SK-N-SH (cell line): ENCODE data around the gene SAMD4A. TPM values are rescaled to one million over a fixed set of nuclear protein-coding genes. Genes with fewer than 3 reads are reported as not detected.
A peak's percentile ranks its signal among the peaks of the same experiment; 100 is the strongest.

ENCODE experiments used
- CTCF ChIA-PET: fragments of 300-600, 350-600 bp; formaldehyde crosslinking; extraction: SDS; loops from one replicate; lab custom pipeline; 2021; lab: Yijun Ruan, JAX
- POLR2A ChIA-PET: fragments of 350-600 bp; sonication (Branson Sonifier 250); formaldehyde crosslinking; extraction: SDS; loops from one replicate; lab custom pipeline; 2020; ENCODE audit warnings: antibody characterized with exemption, inconsistent platforms; lab: Yijun Ruan, JAX
- DNase-seq: peaks from one replicate; pipeline ENCODE4 v3.0.0; 2012
- H2AFZ ChIP-seq: fragments of 200-600 bp; sonication (generic); 2 replicates; pipeline ENCODE4 v1.8.1; 2016; ENCODE audit warnings: antibody characterized with exemption, mild to moderate bottlenecking, low read depth
- H3F3A ChIP-seq: fragments of 200-600 bp; sonication (generic); replicated peaks from 2 replicates; pipeline ENCODE3; 2016; ENCODE audit warnings: antibody characterized with exemption, mild to moderate bottlenecking; ENCODE audit not compliant: insufficient read depth
- H3K27ac ChIP-seq, 2 experiments: fragments of 200-500 bp in 1 of 2; fragments of 200-600 bp in 1 of 2; sonication (Bioruptor generic) in 1 of 2; sonication (generic), shearing (Covaris generic) in 1 of 2; 2 replicates each; pipeline versions ENCODE4 v1.5.1 to v1.6.1; 2014 to 2016; ENCODE audit warnings: low read depth in 2 of 2, inconsistent platforms in 1 of 2, low read length in 1 of 2, mild to moderate bottlenecking in 1 of 2, mixed read lengths in 1 of 2
- H3K27me3 ChIP-seq: fragments of 200-600 bp; sonication (generic), shearing (Covaris generic); 2 replicates; pipeline ENCODE4 v1.6.1; 2016; ENCODE audit warnings: mixed run types; ENCODE audit not compliant: insufficient read depth
- H3K36me3 ChIP-seq, 2 experiments: fragments of 200-500 bp in 1 of 2; fragments of 200-600 bp in 1 of 2; sonication (Bioruptor generic) in 1 of 2; sonication (generic) in 1 of 2; replicated peaks in 1 of 2; 2 replicates each; pipeline versions ENCODE3 to v1.5.1; 2014 to 2016; ENCODE audit warnings: low read length in 1 of 2, mild to moderate bottlenecking in 1 of 2; ENCODE audit not compliant: insufficient read depth in 2 of 2, control insufficient read depth in 1 of 2
- H3K4me1 ChIP-seq, 2 experiments: fragments of 200-500 bp in 1 of 2; fragments of 200-600 bp in 1 of 2; sonication (Bioruptor generic) in 1 of 2; sonication (generic), shearing (Covaris generic) in 1 of 2; 2 replicates each; pipeline versions ENCODE4 v1.5.1 to v1.6.1; 2014 to 2016; ENCODE audit warnings: low read depth in 1 of 2, low read length in 1 of 2, mixed run types in 1 of 2; ENCODE audit not compliant: insufficient read depth in 2 of 2, control insufficient read depth in 1 of 2
- H3K4me2 ChIP-seq: fragments of 200-600 bp; sonication (generic), shearing (Covaris generic); 2 replicates; pipeline ENCODE4 v1.6.1; 2017; ENCODE audit warnings: mixed run types
- H3K4me3 ChIP-seq, 2 experiments: fragments of 200-500 bp in 1 of 2; fragments of 200-600 bp in 1 of 2; sonication (Bioruptor generic) in 1 of 2; sonication (generic), shearing (Covaris generic) in 1 of 2; 2 replicates each; pipeline versions ENCODE4 v1.5.1 to v1.8.1; 2014 to 2016; ENCODE audit warnings: low read depth in 2 of 2, inconsistent platforms in 1 of 2, low read length in 1 of 2, mild to moderate bottlenecking in 1 of 2, mixed read lengths in 1 of 2, moderate library complexity in 1 of 2
- H3K79me2 ChIP-seq: fragments of 200-600 bp; sonication (generic); 2 replicates; pipeline ENCODE4 v1.8.1; 2017; ENCODE audit warnings: mild to moderate bottlenecking; ENCODE audit not compliant: insufficient read depth
- H3K9ac ChIP-seq: fragments of 200-600 bp; sonication (generic); 2 replicates; pipeline ENCODE4 v1.6.1; 2017; ENCODE audit warnings: mixed run types
- H3K9me2 ChIP-seq: fragments of 200-600 bp; sonication (generic); 2 replicates; pipeline ENCODE4 v1.6.1; 2017; ENCODE audit warnings: mixed run types
- H3K9me3 ChIP-seq: fragments of 200-600 bp; sonication (generic); 2 replicates; pipeline ENCODE4 v1.6.1; 2017; ENCODE audit warnings: mixed run types, mild to moderate bottlenecking, moderate library complexity
- H4K20me1 ChIP-seq: fragments of 200-600 bp; sonication (generic); 2 replicates; pipeline ENCODE4 v1.6.1; 2017; ENCODE audit warnings: mild to moderate bottlenecking, mixed run types; ENCODE audit not compliant: insufficient read depth
- FOSL2 ChIP-seq: IDR thresholded peaks from 2 replicates; pipeline ENCODE4 v1.4.0; 2012; ENCODE audit warnings: low read depth, mild to moderate bottlenecking, moderate library complexity, borderline replicate concordance
- FOXM1 ChIP-seq: IDR thresholded peaks from 2 replicates; pipeline ENCODE4 v1.4.0; 2012; ENCODE audit warnings: low read depth, mild to moderate bottlenecking
- GATA2 ChIP-seq: sonication (generic); formaldehyde crosslinking; IDR thresholded peaks from 2 replicates; pipeline ENCODE4 v1.5.0; 2020; ENCODE audit warnings: mild to moderate bottlenecking, missing genetic modification reagents
- JUND ChIP-seq: IDR thresholded peaks from 2 replicates; pipeline ENCODE4 v1.4.0; 2012
- MXI1 ChIP-seq: IDR thresholded peaks from 2 replicates; pipeline ENCODE4 v1.6.1; 2012; ENCODE audit warnings: mild to moderate bottlenecking, low read depth, low read length, improper control_type of control experiment
- NFIC ChIP-seq: IDR thresholded peaks from 2 replicates; pipeline ENCODE4 v1.4.0; 2012; ENCODE audit warnings: borderline replicate concordance
- RAD21 ChIP-seq: IDR thresholded peaks from 2 replicates; pipeline ENCODE4 v1.6.1; 2012; ENCODE audit warnings: mild to moderate bottlenecking, low read length
- RFX5 ChIP-seq: IDR thresholded peaks from 2 replicates; pipeline ENCODE4 v1.6.1; 2012; ENCODE audit warnings: mild to moderate bottlenecking, improper control_type of control experiment, low read length
- TCF12 ChIP-seq: IDR thresholded peaks from 2 replicates; pipeline ENCODE4 v1.4.0; 2012
- WGBS: methylation state at CpG from one replicate; pipeline ENCODE4 v1.1.6; 2017; ENCODE audit warnings: low lambda C conversion rate; 5-methylcytosine and 5-hydroxymethylcytosine counted together
- polyA plus RNA-seq, 3 experiments: library from polyadenylated mRNA; depleted of rRNA; stranded (reverse); fragments of >200 nt; gene quantifications; 2 replicates each; pipeline ENCODE4 v1.2.3, GENCODE V29; 2012
- TF ChIP-seq, protein P1 (sequence below): fragments of 150-350 bp; IDR thresholded peaks from 2 replicates; pipeline ENCODE4 v1.6.1; 2017; ENCODE audit warnings: antibody characterized with exemption, low read length, low read depth, borderline replicate concordance
- TF ChIP-seq, protein P2 (sequence below): IDR thresholded peaks from 2 replicates; pipeline ENCODE4 v1.4.0; 2012; ENCODE audit warnings: low read depth, borderline replicate concordance
- TF ChIP-seq, protein P3 (sequence below): fragments of 150-350 bp; IDR thresholded peaks from 2 replicates; pipeline ENCODE4 v1.6.1; 2016; ENCODE audit warnings: mild to moderate bottlenecking, low read depth, low read length

Gene SAMD4A
- polyA plus RNA-seq, 1 of the 3 experiments (the other 2 are of a cell fraction), result 5.0 TPM

DNA sequence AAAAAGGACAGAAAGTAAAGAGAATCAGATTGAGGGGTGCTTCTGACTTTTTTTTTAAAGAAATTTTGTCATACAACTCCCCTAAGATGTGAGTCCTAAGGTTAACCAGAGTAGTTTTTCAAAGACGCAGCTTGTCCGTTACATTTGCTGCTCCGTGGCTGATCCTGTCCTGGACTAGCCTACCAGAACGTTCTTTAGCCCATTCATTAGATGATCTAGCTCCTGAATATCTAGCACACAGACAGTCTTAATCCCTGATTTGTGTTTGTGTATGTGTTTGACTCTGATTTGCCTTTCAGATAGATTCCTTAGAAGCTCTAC lies 60.3 kb downstream of the SAMD4A start:
- no peak for TF ChIP-seq FOSL2
- TF ChIP-seq RAD21, result no peak
- TF ChIP-seq, protein P1, sequence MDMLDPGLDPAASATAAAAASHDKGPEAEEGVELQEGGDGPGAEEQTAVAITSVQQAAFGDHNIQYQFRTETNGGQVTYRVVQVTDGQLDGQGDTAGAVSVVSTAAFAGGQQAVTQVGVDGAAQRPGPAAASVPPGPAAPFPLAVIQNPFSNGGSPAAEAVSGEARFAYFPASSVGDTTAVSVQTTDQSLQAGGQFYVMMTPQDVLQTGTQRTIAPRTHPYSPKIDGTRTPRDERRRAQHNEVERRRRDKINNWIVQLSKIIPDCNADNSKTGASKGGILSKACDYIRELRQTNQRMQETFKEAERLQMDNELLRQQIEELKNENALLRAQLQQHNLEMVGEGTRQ, result no peak
- TF ChIP-seq JUND, result no peak
- TF ChIP-seq, protein P2, sequence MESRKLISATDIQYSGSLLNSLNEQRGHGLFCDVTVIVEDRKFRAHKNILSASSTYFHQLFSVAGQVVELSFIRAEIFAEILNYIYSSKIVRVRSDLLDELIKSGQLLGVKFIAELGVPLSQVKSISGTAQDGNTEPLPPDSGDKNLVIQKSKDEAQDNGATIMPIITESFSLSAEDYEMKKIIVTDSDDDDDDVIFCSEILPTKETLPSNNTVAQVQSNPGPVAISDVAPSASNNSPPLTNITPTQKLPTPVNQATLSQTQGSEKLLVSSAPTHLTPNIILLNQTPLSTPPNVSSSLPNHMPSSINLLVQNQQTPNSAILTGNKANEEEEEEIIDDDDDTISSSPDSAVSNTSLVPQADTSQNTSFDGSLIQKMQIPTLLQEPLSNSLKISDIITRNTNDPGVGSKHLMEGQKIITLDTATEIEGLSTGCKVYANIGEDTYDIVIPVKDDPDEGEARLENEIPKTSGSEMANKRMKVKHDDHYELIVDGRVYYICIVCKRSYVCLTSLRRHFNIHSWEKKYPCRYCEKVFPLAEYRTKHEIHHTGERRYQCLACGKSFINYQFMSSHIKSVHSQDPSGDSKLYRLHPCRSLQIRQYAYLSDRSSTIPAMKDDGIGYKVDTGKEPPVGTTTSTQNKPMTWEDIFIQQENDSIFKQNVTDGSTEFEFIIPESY, result no peak
- no peak for TF ChIP-seq NFIC
- no peak for TF ChIP-seq FOXM1
- TF ChIP-seq, protein P3, sequence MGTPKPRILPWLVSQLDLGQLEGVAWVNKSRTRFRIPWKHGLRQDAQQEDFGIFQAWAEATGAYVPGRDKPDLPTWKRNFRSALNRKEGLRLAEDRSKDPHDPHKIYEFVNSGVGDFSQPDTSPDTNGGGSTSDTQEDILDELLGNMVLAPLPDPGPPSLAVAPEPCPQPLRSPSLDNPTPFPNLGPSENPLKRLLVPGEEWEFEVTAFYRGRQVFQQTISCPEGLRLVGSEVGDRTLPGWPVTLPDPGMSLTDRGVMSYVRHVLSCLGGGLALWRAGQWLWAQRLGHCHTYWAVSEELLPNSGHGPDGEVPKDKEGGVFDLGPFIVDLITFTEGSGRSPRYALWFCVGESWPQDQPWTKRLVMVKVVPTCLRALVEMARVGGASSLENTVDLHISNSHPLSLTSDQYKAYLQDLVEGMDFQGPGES, result no peak
- Histone ChIP-seq H3K27ac (peak overlapping the region in 1 of 2 experiments; percentile 69; a peak in 2 of 4 replicates), H3K79me2 (peaks cover 98% of the 10 kb centered on the region), H3K36me3 (peaks cover 0 to 10% of the 10 kb centered on the region in 2 experiments), H3K27me3 (no peaks in the 10 kb centered on the region), H3K4me2 (peak overlapping the region; percentile 14; the same call in 1 of the 2 replicates), H3K9me3 (no peaks in the 10 kb centered on the region), H2AFZ (no peak overlapping the region), H3K4me1 (peaks cover 13 to 23% of the 10 kb centered on the region in 2 experiments; a peak in 3 of 4 replicates), H4K20me1 (peaks cover 56% of the 10 kb centered on the region), H3K9ac (no peak overlapping the region), H3K9me2 (no peaks in the 10 kb centered on the region), H3F3A (peaks cover 2% of the 10 kb centered on the region), H3K4me3 (no peak overlapping the region)
- no peak for DNase-seq
- ChIA-PET CTCF (interaction anchor here (1.0 to 1.3 kb wide), 4 partner anchors 9 to 63 kb away, joined by 3 to 7 read pairs (median 4); no protein-coding TSS in a partner anchor), POLR2A (no interaction called here)
- WGBS, result 90% methylated on average over 4 of the region's 4 CpGs

DNA sequence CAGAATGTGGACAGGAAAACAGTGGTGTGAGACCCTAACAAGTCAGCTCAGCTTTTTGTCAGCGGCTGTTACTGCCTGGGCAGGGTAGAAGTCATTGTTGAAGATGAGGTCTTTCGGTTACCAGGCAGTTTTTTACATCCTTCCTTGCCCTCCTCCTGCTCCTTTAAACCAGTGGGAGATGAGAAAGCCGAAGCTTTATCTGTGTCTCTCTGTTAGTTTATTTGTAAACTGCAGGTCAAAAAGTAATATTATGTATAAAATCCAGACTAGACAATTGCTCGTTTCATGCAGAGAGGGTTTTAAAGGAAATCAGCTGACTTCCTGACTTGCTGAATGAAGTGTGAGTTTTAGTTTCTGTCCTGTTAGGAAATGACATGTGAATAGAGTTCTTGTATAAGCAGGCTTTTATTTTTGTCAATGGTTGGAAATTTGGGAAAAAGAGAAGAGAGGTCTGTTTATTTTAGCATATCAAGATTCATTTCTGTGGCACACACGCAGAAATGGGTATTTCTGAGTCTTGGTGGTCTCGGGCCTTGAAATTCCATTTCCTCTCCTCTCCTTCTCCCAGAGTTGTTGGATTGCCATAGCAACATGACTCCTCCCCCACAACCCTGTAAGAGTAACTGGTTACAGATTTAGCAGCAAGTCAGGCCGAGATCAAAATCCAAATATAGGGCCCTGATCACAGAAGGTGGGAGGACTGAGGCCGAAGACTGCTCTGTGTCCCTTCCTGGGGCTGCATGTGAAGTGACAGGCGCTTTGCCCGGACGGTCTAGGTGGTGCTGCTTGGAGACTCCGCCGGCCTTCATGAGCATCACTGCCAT lies 60.8 kb downstream of the SAMD4A start:
- peaks cover 60% of the 10 kb centered on the region for H4K20me1 ChIP-seq
- peaks cover 2% of the 10 kb centered on the region for H3F3A ChIP-seq
- H2AFZ ChIP-seq, result no peak overlapping the region
- H3K4me2 ChIP-seq, result peak overlapping the region; percentile 14; the same call in 1 of the 2 replicates
- H3K27ac ChIP-seq, result peak overlapping the region in 1 of 2 experiments; percentile 69; a peak in 2 of 4 replicates
- H3K79me2 ChIP-seq, result peaks cover 98% of the 10 kb centered on the region
- H3K36me3 ChIP-seq, result peaks cover 0 to 10% of the 10 kb centered on the region in 2 experiments
- peak overlapping the region; percentile 14; the same call in 1 of the 2 replicates for H3K9ac ChIP-seq
- H3K4me3 ChIP-seq, result no peak overlapping the region
- H3K27me3 ChIP-seq, result no peaks in the 10 kb centered on the region
- POLR2A ChIA-PET, result no interaction called here
- TF ChIP-seq FOSL2 (no peak), RFX5 (no peak), GATA2 (CRISPR knock-in tag) (no peak), TCF12 (no peak), MXI1 (no peak)
- TF ChIP-seq, protein P2, result no peak
- TF ChIP-seq, all 33 proteins: peak for 0
- DNase-seq, result peak; percentile 40
- Histone ChIP-seq H3K4me1 (peaks cover 10 to 19% of the 10 kb centered on the region in 2 experiments; a peak in 3 of 4 replicates), H3K9me3 (no peaks in the 10 kb centered on the region), H3K9me2 (no peaks in the 10 kb centered on the region)
- CTCF ChIA-PET, result interaction anchor here (1.0 to 1.3 kb wide), 4 partner anchors 8 to 64 kb away, joined by 3 to 7 read pairs (median 4); no protein-coding TSS in a partner anchor
- WGBS, result 90% methylated on average over 13 of the region's 13 CpGs
